H1 (cell line): Measurements from ENCODE around the gene MRPS31. TPM values are rescaled to one million over a fixed set of nuclear protein-coding genes. Genes with fewer than 3 reads are reported as not detected.

ENCODE experiments used
- CTCF ChIA-PET: fragments of 300-600 bp; sonication (Branson Sonifier 250); formaldehyde crosslinking; loops from one replicate; lab custom pipeline; 2021; ENCODE audit not compliant: partially characterized antibody; lab: Charles Lee
- POLR2A ChIA-PET: fragments of 300-600 bp; sonication (Branson Sonifier 250); formaldehyde crosslinking; loops from one replicate; lab custom pipeline; 2021; ENCODE audit warnings: inconsistent platforms; ENCODE audit not compliant: partially characterized antibody; lab: Charles Lee
- DNase-seq, 2 experiments: peaks; one replicate each; pipeline versions ENCODE4 v3.0.0 to v3.0.0-alpha.2; 2010 to 2022; ENCODE audit warnings: low spot score in 2 of 2, low read depth in 1 of 2, mixed read lengths in 1 of 2
- FAIRE-seq: peaks from 2 replicates; lab custom pipeline; 2011; peaks lifted over from hg19 to GRCh38; lab: Jason Lieb, UNC
- H2AFZ ChIP-seq: 2 replicates; pipeline ENCODE4 v1.8.1; 2012; ENCODE audit warnings: low read length, inconsistent platforms
- H2AK5ac ChIP-seq: 2 replicates; pipeline ENCODE4 v1.6.1; 2013; ENCODE audit warnings: low read depth, low read length
- H2BK120ac ChIP-seq: replicated peaks from 2 replicates; pipeline ENCODE3; 2013; ENCODE audit warnings: low read depth, low read length, inconsistent platforms
- H2BK12ac ChIP-seq: 2 replicates; pipeline ENCODE4 v1.6.1; 2013; ENCODE audit warnings: low read depth, low read length
- H2BK15ac ChIP-seq: 2 replicates; pipeline ENCODE4 v1.6.1; 2013; ENCODE audit warnings: low read length
- H2BK20ac ChIP-seq: 2 replicates; pipeline ENCODE4 v1.6.1; 2013; ENCODE audit warnings: low read length
- H2BK5ac ChIP-seq: 2 replicates; pipeline ENCODE4 v1.6.1; 2013; ENCODE audit warnings: low read depth, low read length
- H3K14ac ChIP-seq: 2 replicates; pipeline ENCODE4 v1.6.1; 2013; ENCODE audit warnings: inconsistent platforms; ENCODE audit not compliant: insufficient read length
- H3K18ac ChIP-seq: 2 replicates; pipeline ENCODE4 v1.6.1; 2013; ENCODE audit warnings: low read length; ENCODE audit errors: extremely low read depth
- H3K23ac ChIP-seq: 2 replicates; pipeline ENCODE4 v1.6.1; 2013; ENCODE audit warnings: inconsistent platforms; ENCODE audit not compliant: insufficient read length
- H3K23me2 ChIP-seq: 2 replicates; pipeline ENCODE4 v1.6.1; 2013; ENCODE audit warnings: low read depth, low read length
- H3K27ac ChIP-seq: 2 replicates; pipeline ENCODE4 v1.6.1; 2011; ENCODE audit warnings: low read depth, low read length, inconsistent platforms
- H3K27me3 ChIP-seq, 4 experiments: replicated peaks in 1 of 4; 1 replicate in 1 of 4; 2 replicates in 3 of 4; pipeline versions ENCODE4 v1.6.1 to v1.8.1; 2011 to 2013; ENCODE audit warnings: low read length in 3 of 4, mild to moderate bottlenecking in 3 of 4, inconsistent platforms in 2 of 4, mixed read lengths in 2 of 4, moderate library complexity in 1 of 4; ENCODE audit not compliant: control insufficient read depth in 3 of 4, insufficient read depth in 3 of 4; ENCODE audit errors: extremely low read depth in 1 of 4
- H3K36me3 ChIP-seq, 4 experiments: 2 replicates each; pipeline versions ENCODE4 v1.6.1 to v1.8.1; 2011 to 2013; ENCODE audit warnings: mild to moderate bottlenecking in 4 of 4, low read length in 3 of 4, moderate library complexity in 2 of 4, control low read depth in 1 of 4, inconsistent platforms in 1 of 4; ENCODE audit not compliant: insufficient read depth in 4 of 4, control insufficient read depth in 2 of 4
- H3K4ac ChIP-seq: replicated peaks from 2 replicates; pipeline ENCODE3; 2013; ENCODE audit warnings: low read length, low read depth, mixed read lengths, inconsistent platforms; ENCODE audit not compliant: insufficient read length
- H3K4me1 ChIP-seq, 4 experiments: replicated peaks in 1 of 4; 1 replicate in 1 of 4; 2 replicates in 3 of 4; pipeline versions ENCODE4 v1.6.1 to v1.8.1; 2011 to 2013; ENCODE audit warnings: low read length in 3 of 4, inconsistent platforms in 2 of 4, mixed read lengths in 1 of 4; ENCODE audit not compliant: insufficient read depth in 4 of 4, control insufficient read depth in 3 of 4
- H3K4me2 ChIP-seq, 2 experiments: 2 replicates each; pipeline versions ENCODE4 v1.6.1 to v1.8.1; 2011 to 2013; ENCODE audit warnings: low read depth in 2 of 2, low read length in 2 of 2, control low read depth in 1 of 2, inconsistent platforms in 1 of 2, mild to moderate bottlenecking in 1 of 2; ENCODE audit not compliant: insufficient read depth in 1 of 2
- H3K4me3 ChIP-seq, 4 experiments: fragments of 200-600, 300-600 bp in 1 of 4; sonication (generic), shearing (Covaris generic), sonication (Bioruptor Twin) in 1 of 4; 2 replicates each; pipeline versions ENCODE4 v1.5.1 to v1.8.1; 2011 to 2016; ENCODE audit warnings: low read length in 4 of 4, low read depth in 3 of 4, control low read depth in 2 of 4, inconsistent platforms in 2 of 4, mild to moderate bottlenecking in 2 of 4, mixed read lengths in 1 of 4, moderate library complexity in 1 of 4; ENCODE audit not compliant: insufficient read depth in 2 of 4; ENCODE audit errors: extremely low read depth in 1 of 4
- H3K56ac ChIP-seq: replicated peaks from 2 replicates; pipeline ENCODE3; 2013; ENCODE audit warnings: low read depth, mild to moderate bottlenecking, mixed read lengths, low read length, inconsistent platforms; ENCODE audit not compliant: insufficient read length
- H3K79me1 ChIP-seq: 2 replicates; pipeline ENCODE4 v1.6.1; 2013; ENCODE audit warnings: low read depth, low read length, control low read depth
- H3K79me2 ChIP-seq, 2 experiments: 2 replicates each; pipeline versions ENCODE4 v1.6.1 to v1.8.1; 2012 to 2013; ENCODE audit warnings: low read length in 2 of 2, mild to moderate bottlenecking in 2 of 2, inconsistent platforms in 1 of 2; ENCODE audit not compliant: insufficient read depth in 2 of 2, control insufficient read depth in 1 of 2
- H3K9ac ChIP-seq, 4 experiments: replicated peaks in 1 of 4; 1 replicate in 1 of 4; 2 replicates in 3 of 4; pipeline versions ENCODE4 v1.6.1 to v1.8.1; 2011 to 2013; ENCODE audit warnings: low read depth in 3 of 4, low read length in 3 of 4, control low read depth in 2 of 4, mild to moderate bottlenecking in 2 of 4, moderate library complexity in 2 of 4, inconsistent platforms in 1 of 4; ENCODE audit errors: extremely low read depth in 1 of 4
- H3K9me3 ChIP-seq, 2 experiments: 2 replicates each; pipeline versions ENCODE4 v1.6.1 to v1.8.1; 2012 to 2013; ENCODE audit warnings: mild to moderate bottlenecking in 2 of 2, moderate library complexity in 2 of 2, control low read depth in 1 of 2, inconsistent platforms in 1 of 2, low read depth in 1 of 2, low read length in 1 of 2, mixed read lengths in 1 of 2; ENCODE audit not compliant: insufficient read depth in 2 of 2
- H4K20me1 ChIP-seq, 2 experiments: replicated peaks in 1 of 2; 2 replicates each; pipeline versions ENCODE3 to v1.8.1; 2011 to 2013; ENCODE audit warnings: inconsistent platforms in 2 of 2, low read length in 2 of 2, mild to moderate bottlenecking in 1 of 2; ENCODE audit not compliant: insufficient read depth in 2 of 2, control insufficient read depth in 1 of 2
- H4K5ac ChIP-seq: 2 replicates; pipeline ENCODE4 v1.6.1; 2013; ENCODE audit warnings: low read length, low read depth, mixed read lengths, inconsistent platforms; ENCODE audit not compliant: insufficient read length
- H4K8ac ChIP-seq: 2 replicates; pipeline ENCODE4 v1.8.0; 2013; ENCODE audit warnings: mild to moderate bottlenecking, moderate library complexity, low read length, inconsistent platforms; ENCODE audit not compliant: insufficient read depth; ENCODE audit errors: extremely low read depth
- H4K91ac ChIP-seq: replicated peaks from 2 replicates; pipeline ENCODE3; 2013; ENCODE audit warnings: low read length, mixed read lengths, inconsistent platforms; ENCODE audit not compliant: insufficient read length
- RAD21 ChIP-seq, 2 experiments: IDR thresholded peaks in 1 of 2; conservative IDR thresholded peaks in 1 of 2; 2 replicates each; pipeline ENCODE4 v1.6.1; 2011; ENCODE audit warnings: low read depth in 2 of 2, low read length in 2 of 2, improper control_type of control experiment in 1 of 2, inconsistent platforms in 1 of 2, mild to moderate bottlenecking in 1 of 2, moderate library complexity in 1 of 2
- RBBP5 ChIP-seq: IDR thresholded peaks from 2 replicates; pipeline ENCODE4 v1.7.1; 2012; ENCODE audit warnings: low read depth, mild to moderate bottlenecking, inconsistent platforms, low read length, moderate library complexity, borderline replicate concordance
- WGBS, 2 experiments: shearing (Covaris generic) in 1 of 2; methylation state at CpG; one replicate each; pipeline versions ENCODE4 v1.1.6 to v1.1.7; 2013 to 2015; ENCODE audit warnings: low lambda C conversion rate in 2 of 2, mixed read lengths in 2 of 2, inconsistent platforms in 1 of 2, low coverage in 1 of 2, missing lambda C conversion rate in 1 of 2; ENCODE audit not compliant: insufficient replicate concordance in 2 of 2, insufficient coverage in 1 of 2, insufficient read length in 1 of 2; ENCODE audit errors: extremely low coverage in 1 of 2, missing lambda C conversion rate in 1 of 2; 5-methylcytosine and 5-hydroxymethylcytosine counted together
- polyA plus RNA-seq, 7 experiments: library from polyadenylated mRNA; depleted of rRNA in 3 of 7; stranded (reverse) in 5 of 7; unstranded in 2 of 7; fragments of >200 nt in 5 of 7; fragments of 200-250 nt in 2 of 7; gene quantifications; 1 replicate in 5 of 7; 2 replicates in 1 of 7; 4 replicates in 1 of 7; pipeline versions ENCODE4 v1.2.1 to v1.2.3, GENCODE V29; 2011 to 2013; ENCODE audit warnings: missing spikeins in 2 of 7, mixed read lengths in 2 of 7
- total RNA-seq: library from RNA; stranded (reverse); fragmentation: NEBNext Ultra II Directional; extraction: Animal tissue kit (Norgen Biotek cat#: 25700); gene quantifications from 2 replicates; pipeline ENCODE4 v1.2.1, GENCODE V29; 2021
- TF ChIP-seq, protein P1 (sequence below), 3 experiments: IDR thresholded peaks; 1 replicate in 2 of 3; 2 replicates in 1 of 3; pipeline versions ENCODE4 v1.5.1 to v1.6.1; 2011; ENCODE audit warnings: low read length in 3 of 3, mild to moderate bottlenecking in 3 of 3, inconsistent platforms in 2 of 3, low read depth in 1 of 3, moderate library complexity in 1 of 3; ENCODE audit not compliant: insufficient read depth in 1 of 3; ENCODE audit errors: control extremely low read depth in 1 of 3

Gene MRPS31
- total and polyA plus RNA-seq, 2 of the 8 experiments (the other 6 are each of a cell fraction or from before 2014, with no cell fraction given) = 13.6 to 33.3 TPM

DNA sequence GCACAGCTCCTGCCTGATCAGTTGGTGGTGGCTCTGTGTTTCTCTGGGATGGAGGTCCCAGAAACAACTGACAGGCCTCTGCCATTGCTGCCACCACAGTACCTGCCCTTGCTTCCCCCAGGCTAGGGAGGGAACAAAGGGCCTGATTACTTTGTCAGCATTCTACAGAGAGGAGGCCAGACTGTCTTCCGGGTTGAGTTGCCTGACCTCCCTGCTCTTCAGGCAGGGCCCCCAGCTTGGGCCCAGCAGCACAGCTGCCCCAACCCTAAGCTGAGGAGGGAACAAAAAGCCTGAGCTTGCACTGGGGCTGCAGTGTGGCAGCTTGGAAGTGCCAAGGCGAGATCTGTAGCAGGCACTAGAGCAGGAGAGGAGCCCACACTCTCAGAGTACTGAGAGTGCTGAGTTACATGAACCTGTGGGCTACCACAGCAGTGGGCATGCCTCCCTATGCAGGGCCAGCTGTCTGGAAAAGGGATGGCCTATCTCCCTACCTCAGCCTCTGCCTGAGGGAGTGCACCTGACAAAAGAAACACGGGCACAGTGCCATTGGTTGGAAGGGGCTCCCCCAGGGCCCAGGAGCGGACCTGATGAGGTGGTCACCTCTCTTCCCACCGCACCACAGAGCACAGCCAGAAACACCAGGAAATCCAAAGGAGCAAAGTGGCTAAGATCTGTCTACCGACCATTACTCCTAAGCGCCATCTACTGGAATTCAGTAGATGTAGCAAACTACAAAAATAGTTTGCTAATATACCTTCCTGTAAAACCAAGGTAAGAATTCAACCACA lies 42.9 kb upstream of the MRPS31 start:
- FAIRE-seq = peak; percentile 24
- WGBS, 2 experiments = 57% methylated on average over 7 of the region's 7 CpGs; no CpG with 5 or more reads in 1 of the 2 experiments
- H4K91ac ChIP-seq = no peak overlapping the region

More for the DNA sequence above, 42.9 kb upstream of the MRPS31 start:
- POLR2A ChIA-PET = interaction anchor here (0.6 kb wide), 1 partner anchor 265 kb away, joined by 4 read pairs; no protein-coding TSS in a partner anchor
- TF ChIP-seq, protein P1, sequence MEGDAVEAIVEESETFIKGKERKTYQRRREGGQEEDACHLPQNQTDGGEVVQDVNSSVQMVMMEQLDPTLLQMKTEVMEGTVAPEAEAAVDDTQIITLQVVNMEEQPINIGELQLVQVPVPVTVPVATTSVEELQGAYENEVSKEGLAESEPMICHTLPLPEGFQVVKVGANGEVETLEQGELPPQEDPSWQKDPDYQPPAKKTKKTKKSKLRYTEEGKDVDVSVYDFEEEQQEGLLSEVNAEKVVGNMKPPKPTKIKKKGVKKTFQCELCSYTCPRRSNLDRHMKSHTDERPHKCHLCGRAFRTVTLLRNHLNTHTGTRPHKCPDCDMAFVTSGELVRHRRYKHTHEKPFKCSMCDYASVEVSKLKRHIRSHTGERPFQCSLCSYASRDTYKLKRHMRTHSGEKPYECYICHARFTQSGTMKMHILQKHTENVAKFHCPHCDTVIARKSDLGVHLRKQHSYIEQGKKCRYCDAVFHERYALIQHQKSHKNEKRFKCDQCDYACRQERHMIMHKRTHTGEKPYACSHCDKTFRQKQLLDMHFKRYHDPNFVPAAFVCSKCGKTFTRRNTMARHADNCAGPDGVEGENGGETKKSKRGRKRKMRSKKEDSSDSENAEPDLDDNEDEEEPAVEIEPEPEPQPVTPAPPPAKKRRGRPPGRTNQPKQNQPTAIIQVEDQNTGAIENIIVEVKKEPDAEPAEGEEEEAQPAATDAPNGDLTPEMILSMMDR (IDR thresholded peaks at IDR 0.05; ENCODE audit: control extremely low read depth in 1 of 3, insufficient read depth in 1 of 3, low read depth in 1 of 3, low read length in 3 of 3) = peak in 2 of 3 experiments; percentile 66 to 74; a peak in 3 of 4 replicates
- TF ChIP-seq RAD21 (IDR thresholded peaks at IDR 0.05 in 1 of 2, conservative IDR thresholded peaks at IDR 0.05 in 1 of 2; ENCODE audit: low read depth in 2 of 2, low read length in 2 of 2) = peak; percentile 53 to 71
- no peak for TF ChIP-seq RBBP5
- TF ChIP-seq, all 59 proteins: peak for 2
- H2BK20ac ChIP-seq = no peak overlapping the region
- H3K14ac ChIP-seq = no peak overlapping the region
- H4K5ac ChIP-seq = no peak overlapping the region
- no peak overlapping the region for H2BK120ac ChIP-seq
- H3K9me3 ChIP-seq = no peaks in the 10 kb centered on the region
- no peak overlapping the region for H2BK12ac ChIP-seq
- H3K18ac ChIP-seq = peak overlapping the region; percentile 48; the same call in 1 of the 2 replicates
- H3K9ac ChIP-seq = no peak overlapping the region
- no peak overlapping the region for H3K27ac ChIP-seq
- H2BK15ac ChIP-seq = no peak overlapping the region
- H2AK5ac ChIP-seq = no peak overlapping the region
- peaks cover 0 to 1% of the 10 kb centered on the region in 2 experiments for H4K20me1 ChIP-seq
- CTCF ChIA-PET = interaction anchor here (0.6 to 4.7 kb wide), 22 partner anchors 9 to 592 kb away, joined by 3 to 37 read pairs (median 4); no protein-coding TSS in a partner anchor
- no peak overlapping the region; the same call in none of the 2 replicates for H4K8ac ChIP-seq
- H3K4me1 ChIP-seq = no peaks in the 10 kb centered on the region
- no peaks in the 10 kb centered on the region for H3K27me3 ChIP-seq
- peak in 1 of 2 experiments; percentile 57 for DNase-seq
- no peak overlapping the region for H3K4me3 ChIP-seq
- H3K79me2 ChIP-seq = no peaks in the 10 kb centered on the region
- H3K36me3 ChIP-seq = peaks cover 0 to 3% (median 1%) of the 10 kb centered on the region in 4 experiments; a peak in 4 of 8 replicates
- H3K4ac ChIP-seq = no peak overlapping the region
- H3K23me2 ChIP-seq = no peaks in the 10 kb centered on the region
- H2BK5ac ChIP-seq = 0 out of 2 replicates have a peak overlapping the region, but pooled peaks have one; percentile 13
- no peak overlapping the region for H3K23ac ChIP-seq
- no peak overlapping the region for H3K4me2 ChIP-seq
- no peaks in the 10 kb centered on the region for H3K79me1 ChIP-seq
- no peak overlapping the region for H2AFZ ChIP-seq
- no peak overlapping the region for H3K56ac ChIP-seq
